ENCODE measurements around the gene ABITRAM.
A peak's percentile ranks its signal among the peaks of the same experiment; 100 is the strongest.

Gene ABITRAM

GRCh38 chr9:108924466-108924865 is 9.7 kb upstream of the ABITRAM start:
- ChIA-PET POLR2A (no interaction called here), CTCF (interaction anchor here (2.3 kb wide), 1 partner anchor 29 kb away, joined by 5 read pairs; no protein-coding TSS in a partner anchor)
- no peak for DNase-seq (ENCODE audit: low read depth, low spot score)
- H3K4me3 ChIP-seq (ENCODE audit: low read depth, low read length), result no peak overlapping the region
- no peak for TF ChIP-seq CTCF (IDR thresholded peaks at IDR 0.05; ENCODE audit: insufficient read depth, low read length, missing control alignments)

GRCh38 chr9:108928386-108928785 is 5.8 kb upstream of the ABITRAM start:
- ChIA-PET CTCF (no interaction called here), POLR2A (no interaction called here)
- H3K4me3 ChIP-seq (ENCODE audit: low read depth, low read length), result no peak overlapping the region
- TF ChIP-seq CTCF (IDR thresholded peaks at IDR 0.05; ENCODE audit: insufficient read depth, low read length, missing control alignments), result no peak
- DNase-seq (ENCODE audit: low read depth, low spot score), result no peak

- H3K4me3 ChIP-seq (ENCODE audit: low read depth, low read length), result peak overlapping the region; percentile 92
- no peak for DNase-seq (ENCODE audit: low read depth, low spot score)
- ChIA-PET CTCF (no interaction called here), POLR2A (no interaction called here)
- no peak for TF ChIP-seq CTCF (IDR thresholded peaks at IDR 0.05; ENCODE audit: insufficient read depth, low read length, missing control alignments)
Measured at GRCh38 chr9:108933231-108933717, 926 bp upstream of the ABITRAM start.

GRCh38 chr9:108933718-108934322 is 380 bp upstream of the ABITRAM start, which contains the start of gene ELP1:
ELP1 (minus strand) TSS chr9:108934124; CDS start chr9:108931146, 2,978 bp downstream.
- ChIA-PET POLR2A (no interaction called here), CTCF (interaction anchor here (0.6 to 1.6 kb wide), 3 partner anchors 19 to 536 kb away, joined by 3 to 4 read pairs (median 3); no protein-coding TSS in a partner anchor)

GRCh38 chr9:108937561-108938305 is 3.5 kb downstream of the ABITRAM start:
- POLR2A ChIA-PET, result no interaction called here
- TF ChIP-seq CTCF (IDR thresholded peaks at IDR 0.05; ENCODE audit: insufficient read depth, low read length, missing control alignments), result no peak
- DNase-seq (ENCODE audit: low read depth, low spot score), result no peak
- no peak overlapping the region for H3K4me3 ChIP-seq (ENCODE audit: low read depth, low read length)
- CTCF ChIA-PET, result interaction anchor here (1.1 kb wide), 1 partner anchor 15 kb away, joined by 3 read pairs; no protein-coding TSS in a partner anchor

More at GRCh38 chr9:108933718-108934322, 380 bp upstream of the ABITRAM start, which contains the start of gene ELP1:
- peak; percentile 56 for DNase-seq (ENCODE audit: low read depth, low spot score)
- TF ChIP-seq CTCF (IDR thresholded peaks at IDR 0.05; ENCODE audit: insufficient read depth, low read length, missing control alignments), result peak; percentile 61
- peak within 1 kb of the TSS; percentile 92 for H3K4me3 ChIP-seq (ENCODE audit: low read depth, low read length)

GRCh38 chr9:108939975-108940374 is 5.8 kb downstream of the ABITRAM start:
- DNase-seq (ENCODE audit: low read depth, low spot score), result no peak
- ChIA-PET CTCF (interaction anchor here (2.0 kb wide), 1 partner anchor 14 kb away, joined by 5 read pairs; no protein-coding TSS in a partner anchor), POLR2A (no interaction called here)
- TF ChIP-seq CTCF (IDR thresholded peaks at IDR 0.05; ENCODE audit: insufficient read depth, low read length, missing control alignments), result no peak
- H3K4me3 ChIP-seq (ENCODE audit: low read depth, low read length), result no peak overlapping the region
